NCI-H2107 treated with DMSO at 0.1 percent for 48 hours (cell line): ENCODE results near the gene CEL.

ENCODE experiments used
- DNase-seq: peaks from one replicate; lab custom pipeline; 2025; ENCODE audit not compliant: unreplicated experiment; lab: John Stamatoyannopoulos, UW

The CEL gene

GRCh38 chr9:133102190-133103021, 40.6 kb downstream of the CEL start:
- DNase-seq, result no peak

- DNase-seq, result no peak
Measured at GRCh38 chr9:133103183-133103986, 41.6 kb downstream of the CEL start.

- DNase-seq, result no peak
Measured at GRCh38 chr9:133103987-133104505, 42.3 kb downstream of the CEL start.

GRCh38 chr9:133104718-133105460, 43.1 kb downstream of the CEL start:
- DNase-seq, result no peak

GRCh38 chr9:133105461-133105770, 43.6 kb downstream of the CEL start:
- DNase-seq, result no peak

- no peak for DNase-seq
Measured at GRCh38 chr9:133106511-133107244, 44.9 kb downstream of the CEL start.

- DNase-seq, result no peak
Measured at GRCh38 chr9:133107245-133107722, 45.5 kb downstream of the CEL start.

- DNase-seq, result no peak
Measured at GRCh38 chr9:133107961-133108793, 46.4 kb downstream of the CEL start.

GRCh38 chr9:133108794-133109641, 47.2 kb downstream of the CEL start:
- no peak for DNase-seq

- no peak for DNase-seq
Measured at GRCh38 chr9:133109931-133110650, 48.3 kb downstream of the CEL start.

GRCh38 chr9:133111808-133112662, 50.3 kb downstream of the CEL start:
- no peak for DNase-seq

- DNase-seq, result no peak
Measured at GRCh38 chr9:133112663-133113026, 50.9 kb downstream of the CEL start.

GRCh38 chr9:133113163-133113948, 51.6 kb downstream of the CEL start:
- no peak for DNase-seq

- DNase-seq, result peak; percentile 36
Measured at GRCh38 chr9:133113949-133114885, 52.4 kb downstream of the CEL start.

- DNase-seq, result no peak
Measured at GRCh38 chr9:133114886-133115603, 53.3 kb downstream of the CEL start.
